Transverse colon (tissue), 3 donors: ENCODE results near the gene ASB4.

Experiments
- CTCF ChIP-seq, 5 experiments: fragments of 200-600 bp in 3 of 5; fragments of 450-650 bp in 2 of 5; sonication (generic) in 3 of 5; IDR thresholded peaks; 1 replicate in 2 of 5; 2 replicates in 3 of 5; pipeline ENCODE4 v1.5.1; 2016 to 2017; ENCODE audit warnings: antibody characterized with exemption in 5 of 5, inconsistent platforms in 3 of 5, mild to moderate bottlenecking in 2 of 5, moderate library complexity in 1 of 5
- POLR2A ChIP-seq: fragments of 450-650 bp; IDR thresholded peaks from one replicate; pipeline ENCODE4 v1.6.1; 2016; ENCODE audit warnings: antibody characterized with exemption, mild to moderate bottlenecking, moderate library complexity

GRCh38 chr7:95529701-95530100 is 44.0 kb downstream of the ASB4 start:
- TF ChIP-seq POLR2A: no peak
- no peak for TF ChIP-seq CTCF (IDR thresholded peaks at IDR 0.05)
